ENCODE results near the gene KIFAP3.

- TF ChIP-seq CTCF (conservative IDR thresholded peaks at IDR 0.05 in 1 of 2, IDR thresholded peaks at IDR 0.05 in 1 of 2; ENCODE audit: low read depth in 1 of 2, low read length in 2 of 2) (no peak), EZH2 (IDR thresholded peaks at IDR 0.05; ENCODE audit: low read length, missing control alignments) (no peak)
These were observed 53.6 kb downstream of the KIFAP3 start for GRCh38 chr1:170020859-170021258.
